HUES6 (cell line): Measurements from ENCODE around the gene TTC34.

ENCODE experiments used
- H3K27ac ChIP-seq: 2 replicates; pipeline ENCODE4 v1.7.0; 2013; ENCODE audit warnings: low read depth, mild to moderate bottlenecking, low read length, inconsistent platforms
- H3K27me3 ChIP-seq: 2 replicates; pipeline ENCODE4 v1.6.1; 2013; ENCODE audit warnings: low read length; ENCODE audit not compliant: control insufficient read depth, insufficient read depth
- H3K36me3 ChIP-seq: 2 replicates; pipeline ENCODE4 v1.6.1; 2013; ENCODE audit warnings: low read length; ENCODE audit not compliant: control insufficient read depth, insufficient read depth
- H3K4me1 ChIP-seq: 2 replicates; pipeline ENCODE4 v1.6.1; 2013; ENCODE audit warnings: low read length; ENCODE audit not compliant: control insufficient read depth, insufficient read depth
- H3K4me3 ChIP-seq: 2 replicates; pipeline ENCODE4 v1.5.1; 2013; ENCODE audit warnings: low read depth, low read length
- H3K9ac ChIP-seq: one replicate; pipeline ENCODE4 v1.6.1; 2013; ENCODE audit warnings: mild to moderate bottlenecking, low read length
- H3K9me3 ChIP-seq: 2 replicates; pipeline ENCODE4 v1.6.1; 2013; ENCODE audit warnings: low read depth, low read length; ENCODE audit not compliant: control insufficient read depth, insufficient read depth

TTC34 gene

DNA sequence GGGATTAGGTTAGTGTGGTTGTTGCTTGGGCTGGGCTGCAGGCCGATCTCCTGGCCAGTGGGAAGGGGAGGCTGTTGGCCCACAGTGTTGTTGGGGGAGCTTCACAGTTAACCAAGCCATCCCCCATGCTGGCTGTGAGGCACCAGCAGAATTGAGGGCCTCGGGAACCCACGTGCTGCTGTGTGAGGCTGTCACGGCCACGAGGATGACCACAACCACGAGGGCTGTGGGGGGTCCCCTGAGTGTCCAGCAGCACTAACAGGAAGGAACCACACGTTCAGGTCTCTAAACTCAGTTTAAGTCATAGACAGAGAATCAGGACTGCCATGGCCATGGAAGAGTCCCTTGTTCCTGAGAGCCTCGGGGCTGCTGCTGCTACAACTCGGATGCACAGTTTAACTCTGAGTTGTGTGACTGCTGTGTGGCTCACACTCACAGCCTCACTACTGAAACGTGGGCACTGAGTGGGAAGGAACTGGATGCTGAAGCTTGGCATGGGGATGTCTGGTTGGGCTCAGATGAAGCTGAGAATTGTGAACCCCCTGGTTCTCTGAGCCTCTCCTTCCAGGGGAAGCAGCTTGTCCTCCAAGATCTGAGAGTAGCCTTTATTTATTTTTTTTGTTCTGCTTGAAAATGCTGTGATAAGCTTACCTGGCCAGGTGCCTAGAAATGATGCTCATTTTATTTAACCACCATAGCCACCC, 163.9 kb downstream of the TTC34 start:
- Histone ChIP-seq H3K4me3 (no peak overlapping the region), H3K9ac (no peak overlapping the region), H3K9me3 (peaks cover 11% of the 10 kb centered on the region; the same call in 1 of the 2 replicates), H3K27ac (no peak overlapping the region), H3K4me1 (peaks cover 19% of the 10 kb centered on the region), H3K27me3 (peaks cover 39% of the 10 kb centered on the region), H3K36me3 (no peaks in the 10 kb centered on the region)

DNA sequence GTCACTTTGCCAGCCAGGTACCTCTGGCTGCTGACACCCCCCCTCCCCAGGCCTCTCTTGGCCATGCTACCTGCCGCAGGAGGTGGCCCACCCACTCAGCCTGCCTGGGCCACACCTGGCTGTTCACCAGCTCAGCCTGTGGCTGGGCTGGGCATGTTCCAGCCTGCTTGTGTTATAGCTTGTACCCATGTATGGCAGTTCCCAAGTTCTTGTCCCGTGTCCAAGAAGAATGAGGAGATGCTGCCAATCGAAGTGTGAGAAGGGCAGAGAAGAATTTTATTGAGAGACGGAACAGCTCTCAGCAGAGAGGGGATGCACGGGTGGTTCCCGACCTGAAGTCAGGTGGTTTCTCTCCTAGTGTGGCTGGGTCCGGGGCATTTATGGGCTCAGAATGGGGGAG, 164.8 kb downstream of the TTC34 start:
- Histone ChIP-seq H3K36me3 (no peaks in the 10 kb centered on the region), H3K4me1 (peaks cover 18% of the 10 kb centered on the region), H3K9me3 (peaks cover 11% of the 10 kb centered on the region; the same call in 1 of the 2 replicates), H3K27ac (no peak overlapping the region), H3K9ac (no peak overlapping the region), H3K4me3 (no peak overlapping the region), H3K27me3 (peaks cover 39% of the 10 kb centered on the region)

DNA sequence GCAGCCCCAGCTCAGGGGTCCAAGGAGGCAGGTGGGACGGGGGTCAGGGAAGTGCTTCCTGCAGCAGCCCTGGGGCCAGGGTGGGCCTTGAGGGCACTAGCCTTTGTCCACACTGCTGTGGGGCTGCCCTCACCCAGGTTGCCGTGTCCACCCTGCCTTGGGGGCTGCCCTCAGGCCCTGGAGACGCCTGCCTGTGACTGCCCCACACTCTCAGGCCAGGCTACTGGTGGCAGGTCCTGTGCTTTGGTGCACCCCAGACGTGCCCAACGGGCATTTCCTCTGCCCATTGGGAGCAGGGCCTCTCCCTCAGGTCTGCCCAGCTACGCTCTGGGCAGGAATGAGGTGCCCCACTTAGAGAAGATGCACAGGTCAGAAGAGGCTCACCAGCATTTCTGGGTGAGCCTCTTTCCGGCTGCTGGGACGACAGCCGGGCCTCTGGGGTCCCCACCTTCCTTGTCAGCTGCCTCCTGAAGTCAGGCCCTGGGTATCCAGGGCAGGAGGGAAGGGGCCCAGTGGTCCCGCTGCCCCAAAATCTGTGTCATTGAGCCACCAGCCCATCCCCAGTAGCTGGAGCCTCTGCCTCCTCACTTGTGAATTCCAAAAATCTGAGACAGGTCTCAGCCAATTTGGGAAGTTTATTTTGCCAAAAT, 166.0 kb downstream of the TTC34 start:
- Histone ChIP-seq H3K9ac (no peak overlapping the region), H3K27ac (no peak overlapping the region), H3K9me3 (peaks cover 11% of the 10 kb centered on the region; the same call in 1 of the 2 replicates), H3K4me1 (peaks cover 20% of the 10 kb centered on the region), H3K27me3 (peaks cover 52% of the 10 kb centered on the region), H3K4me3 (no peak overlapping the region), H3K36me3 (no peaks in the 10 kb centered on the region)

DNA sequence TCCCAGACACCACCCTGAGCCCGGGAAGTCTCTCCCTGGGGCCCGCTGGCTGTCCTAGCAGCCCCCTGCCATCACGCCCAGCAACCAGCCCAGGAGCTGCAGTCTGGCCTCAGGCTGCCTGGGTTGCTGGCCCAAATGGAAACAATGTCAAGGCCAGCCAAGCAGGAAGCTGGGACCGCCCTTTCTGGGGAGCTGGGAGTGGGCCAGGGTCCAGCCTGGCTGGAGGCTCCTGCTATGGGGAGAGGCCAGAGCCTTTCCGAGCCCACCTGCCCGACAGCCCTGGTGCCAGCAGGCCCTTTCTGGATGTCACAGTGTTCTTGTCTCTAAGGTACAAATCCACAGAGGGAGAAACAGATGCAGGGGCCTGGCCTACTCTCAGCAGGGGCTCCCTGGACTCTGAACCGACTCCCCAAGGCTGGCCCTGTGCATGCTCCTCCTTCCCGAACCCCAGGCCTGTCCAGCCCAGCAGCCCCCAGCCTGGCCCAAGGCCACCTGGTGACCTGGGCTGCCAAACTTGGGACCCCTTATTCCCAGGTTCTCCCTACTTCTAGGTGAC, 167.5 kb downstream of the TTC34 start:
- H3K4me1 ChIP-seq, result peaks cover 20% of the 10 kb centered on the region
- H3K36me3 ChIP-seq, result no peaks in the 10 kb centered on the region
- peaks cover 61% of the 10 kb centered on the region for H3K27me3 ChIP-seq
- peaks cover 11% of the 10 kb centered on the region; the same call in 1 of the 2 replicates for H3K9me3 ChIP-seq
- no peak overlapping the region for H3K9ac ChIP-seq
- no peak overlapping the region for H3K27ac ChIP-seq
- H3K4me3 ChIP-seq, result no peak overlapping the region

DNA sequence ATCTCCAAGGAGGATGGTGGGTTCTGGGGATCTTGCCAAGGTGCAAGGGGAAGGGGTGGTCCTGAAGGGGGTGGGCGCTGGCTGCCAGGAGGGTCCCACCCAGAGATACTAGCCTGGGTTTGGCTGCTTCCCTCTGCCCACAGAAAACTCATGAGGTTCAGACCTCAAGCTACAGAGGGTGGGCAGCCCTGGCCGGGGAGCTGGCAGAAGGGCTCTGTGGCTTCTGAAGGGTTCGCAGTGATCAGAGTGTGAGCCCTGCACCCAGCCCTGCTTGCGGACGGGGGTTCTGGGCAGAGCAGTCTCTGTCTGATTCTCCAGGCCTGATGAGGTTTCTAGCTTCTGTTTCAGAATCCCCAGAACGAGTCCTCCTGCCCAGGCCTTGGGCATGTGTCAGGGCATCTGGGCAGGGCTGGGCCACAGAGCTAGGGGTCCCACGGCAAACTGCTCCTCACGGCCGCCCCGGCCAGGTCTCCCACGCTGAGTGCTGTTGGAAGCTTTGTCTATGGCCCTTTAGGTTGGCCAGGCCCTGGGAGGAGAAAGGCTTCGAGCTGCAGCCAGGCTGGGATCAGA, 168.0 kb downstream of the TTC34 start:
- H3K4me3 ChIP-seq, result no peak overlapping the region
- no peak overlapping the region for H3K9ac ChIP-seq
- H3K27ac ChIP-seq, result no peak overlapping the region
- H3K4me1 ChIP-seq, result peaks cover 20% of the 10 kb centered on the region
- H3K36me3 ChIP-seq, result no peaks in the 10 kb centered on the region
- H3K9me3 ChIP-seq, result peaks cover 11% of the 10 kb centered on the region; the same call in 1 of the 2 replicates
- peaks cover 61% of the 10 kb centered on the region for H3K27me3 ChIP-seq

DNA sequence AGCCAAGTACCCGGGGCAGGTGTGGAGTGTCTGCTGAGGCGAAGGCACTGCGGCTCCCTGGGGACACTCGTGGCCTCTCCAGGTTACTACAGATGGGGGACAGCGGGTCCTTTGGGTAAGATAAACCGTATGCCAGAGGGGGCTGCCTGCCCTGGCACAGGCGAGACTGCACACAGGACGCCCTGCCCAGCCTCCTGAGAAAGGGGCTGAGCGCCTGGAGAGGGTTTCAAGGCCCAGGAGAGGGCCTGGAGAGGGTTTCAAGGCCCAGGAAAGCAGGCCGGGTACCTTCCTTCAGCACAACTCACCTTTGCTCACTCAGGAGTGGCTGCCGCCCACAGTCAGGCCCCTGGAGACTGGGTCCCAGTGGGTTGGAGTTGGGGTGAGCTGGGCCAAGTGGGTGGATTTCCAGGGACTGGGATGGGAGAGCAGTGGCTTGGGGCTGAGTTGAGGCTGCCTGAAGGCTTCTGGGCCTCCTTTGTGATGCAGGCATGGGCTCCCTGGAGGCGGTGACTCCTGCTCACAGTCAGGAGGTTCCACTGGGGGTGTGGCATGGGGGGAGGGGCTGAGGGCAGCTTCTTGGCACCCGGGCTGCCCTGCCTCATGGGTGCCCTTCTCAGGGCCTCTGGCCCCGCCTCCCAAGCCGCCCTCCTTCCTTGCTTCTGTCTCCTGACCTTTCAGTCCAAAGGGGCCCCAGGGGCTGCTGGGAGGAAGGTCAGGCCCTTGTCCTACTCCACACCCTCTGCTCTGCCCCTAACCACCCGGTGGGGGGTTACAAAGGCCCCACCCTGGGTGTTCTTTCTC, 168.7 kb downstream of the TTC34 start, which contains the start of gene MMEL1:
Gene MMEL1 (minus strand): TSS at position 456 of the 801 bp plus-strand sequence. CDS start 3,532 bp downstream, outside the sequence.
- H3K4me1 ChIP-seq, result peaks cover 20% of the 10 kb centered on the region
- no peak within 1 kb of the TSS for H3K27ac ChIP-seq
- H3K27me3 ChIP-seq, result peaks cover 61% of the 10 kb centered on the region
- peaks cover 11% of the 10 kb centered on the region; the same call in 1 of the 2 replicates for H3K9me3 ChIP-seq
- H3K36me3 ChIP-seq, result no peaks in the 10 kb centered on the region
- H3K4me3 ChIP-seq, result no peak within 1 kb of the TSS
- peak within 1 kb of the TSS; percentile 51 for H3K9ac ChIP-seq

DNA sequence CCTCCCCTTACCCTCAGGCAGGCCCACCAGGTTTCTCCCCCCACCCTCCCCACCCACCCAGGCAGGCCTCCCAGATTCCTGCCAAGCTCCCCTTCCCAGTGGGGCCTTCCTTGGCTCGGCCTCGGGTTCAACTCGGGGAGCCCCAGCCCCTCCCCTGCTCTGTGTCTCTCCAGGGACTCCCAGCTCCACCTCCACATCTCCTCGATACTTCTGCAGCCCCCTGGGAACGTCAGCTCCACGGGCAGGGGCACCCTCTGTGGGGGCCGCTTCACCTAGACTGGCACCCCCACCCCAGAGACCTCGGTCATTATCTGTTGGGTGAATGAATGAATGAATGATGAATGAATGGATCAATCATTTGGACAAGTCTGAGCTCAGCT, 169.5 kb downstream of the TTC34 start:
- Histone ChIP-seq H3K9me3 (peaks cover 9% of the 10 kb centered on the region; the same call in 1 of the 2 replicates), H3K4me1 (peaks cover 20% of the 10 kb centered on the region), H3K36me3 (no peaks in the 10 kb centered on the region), H3K4me3 (no peak overlapping the region), H3K27me3 (peaks cover 61% of the 10 kb centered on the region), H3K9ac (no peak overlapping the region), H3K27ac (no peak overlapping the region)

DNA sequence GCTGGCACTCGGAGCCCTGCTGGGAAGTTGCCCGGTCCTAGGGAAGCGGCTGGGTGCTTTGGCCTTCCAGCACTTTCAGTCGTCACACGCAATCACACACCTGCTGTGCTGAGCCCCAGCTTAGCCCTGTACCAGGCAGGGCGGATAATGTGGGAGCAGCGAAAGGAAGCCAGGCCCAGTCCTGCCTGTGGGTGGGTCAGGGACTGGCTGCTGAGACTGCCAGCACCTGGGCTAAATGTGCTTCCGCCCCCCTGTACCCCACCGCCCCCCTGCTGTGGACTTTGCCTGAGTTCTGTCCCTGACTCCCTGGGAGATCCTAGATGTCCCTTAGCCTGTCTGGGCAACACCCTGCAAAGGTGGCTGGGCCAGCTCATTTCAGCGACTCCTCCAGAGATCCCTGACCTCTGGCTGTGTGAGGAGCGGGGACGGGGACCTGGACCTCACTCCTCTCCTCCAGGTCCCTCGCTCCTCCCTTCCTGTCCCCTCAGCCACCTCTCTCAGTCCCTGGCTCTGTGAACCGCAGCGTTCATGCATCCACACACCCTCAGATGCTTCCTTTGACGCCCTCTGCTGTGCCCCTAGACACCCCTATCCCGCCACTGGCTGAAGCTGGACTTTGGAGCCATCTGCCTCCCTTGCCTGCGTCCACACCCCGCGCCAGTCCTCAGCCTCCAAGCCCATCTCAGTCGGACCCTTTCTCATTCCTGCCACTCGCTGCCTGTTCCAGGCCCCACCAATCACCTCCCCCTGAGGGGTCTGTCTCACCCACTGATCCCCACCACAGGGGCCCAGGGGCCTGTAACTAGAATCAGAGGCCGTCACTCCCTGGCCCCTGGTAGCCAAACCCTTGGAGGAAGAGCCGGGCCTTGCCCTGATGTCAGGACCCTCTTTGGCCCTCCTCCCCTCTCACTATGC, 170.1 kb downstream of the TTC34 start:
- Histone ChIP-seq H3K4me1 (peaks cover 20% of the 10 kb centered on the region), H3K9ac (no peak overlapping the region), H3K9me3 (peaks cover 2% of the 10 kb centered on the region; the same call in 1 of the 2 replicates), H3K27me3 (peaks cover 61% of the 10 kb centered on the region), H3K27ac (no peak overlapping the region), H3K4me3 (no peak overlapping the region), H3K36me3 (no peaks in the 10 kb centered on the region)

DNA sequence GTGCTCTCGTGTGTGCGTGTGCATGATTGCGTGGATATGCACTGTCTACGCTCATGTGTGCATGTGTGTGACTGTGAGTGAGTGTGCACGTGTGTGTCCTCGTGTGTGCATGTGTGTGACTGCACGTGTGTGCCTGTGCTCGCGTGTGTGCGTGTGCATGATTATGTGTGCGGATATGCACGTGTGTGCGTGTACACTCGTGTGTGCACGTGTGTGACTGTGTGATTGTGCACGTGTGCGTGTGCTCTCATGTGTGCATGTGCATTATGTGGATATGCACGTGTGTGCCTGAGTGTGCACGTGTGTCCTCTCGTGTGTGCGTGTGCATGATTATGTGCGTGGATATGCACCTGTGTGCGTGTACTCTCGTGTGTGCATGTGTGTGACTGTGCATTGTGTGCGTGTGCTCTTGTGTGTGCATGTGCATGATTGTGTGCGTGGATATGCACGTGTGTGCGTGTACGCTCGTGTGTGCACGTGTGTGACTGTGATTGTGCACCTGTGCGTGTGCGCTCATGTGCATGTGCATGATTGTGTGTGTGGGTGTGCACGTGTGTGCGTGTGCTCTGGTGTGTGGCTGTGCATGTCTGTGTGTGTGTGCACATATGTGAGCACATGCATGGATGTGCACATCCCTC, 170.9 kb downstream of the TTC34 start:
- Histone ChIP-seq H3K4me1 (peaks cover 20% of the 10 kb centered on the region), H3K27ac (no peak overlapping the region), H3K36me3 (no peaks in the 10 kb centered on the region), H3K27me3 (peaks cover 62% of the 10 kb centered on the region), H3K4me3 (no peak overlapping the region), H3K9me3 (no peaks in the 10 kb centered on the region; the same call in 1 of the 2 replicates), H3K9ac (no peak overlapping the region)
